ENCODE results near the gene UPF3A.
"Not testable (repeated sequence)": the region's sequence is repeated elsewhere in the genome, so short reads cannot be mapped to it uniquely, and the experiment has no call there.

The UPF3A gene

DNA sequence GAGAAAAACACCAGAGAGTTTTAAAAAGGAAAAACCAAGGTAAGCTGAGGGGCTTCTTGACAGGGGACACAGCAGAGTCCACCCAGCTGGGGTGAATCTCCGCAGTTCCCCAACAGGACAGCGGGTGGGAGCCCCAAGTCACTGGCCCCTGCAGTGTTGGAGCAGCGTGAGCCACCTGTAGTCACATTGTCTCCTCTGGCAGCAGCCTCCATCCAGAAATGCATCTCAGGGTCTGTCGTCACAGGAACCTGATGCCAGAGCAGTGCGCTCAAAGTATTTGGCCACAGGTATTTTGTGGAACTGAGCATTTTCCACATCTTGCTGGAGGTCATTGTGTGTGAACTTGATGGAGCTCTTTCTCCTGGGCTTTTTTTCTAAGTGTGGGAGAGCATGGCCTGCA is 57.6 kb downstream of the UPF3A start:
- DNase-seq (ENCODE audit: low read depth): no peak

DNA sequence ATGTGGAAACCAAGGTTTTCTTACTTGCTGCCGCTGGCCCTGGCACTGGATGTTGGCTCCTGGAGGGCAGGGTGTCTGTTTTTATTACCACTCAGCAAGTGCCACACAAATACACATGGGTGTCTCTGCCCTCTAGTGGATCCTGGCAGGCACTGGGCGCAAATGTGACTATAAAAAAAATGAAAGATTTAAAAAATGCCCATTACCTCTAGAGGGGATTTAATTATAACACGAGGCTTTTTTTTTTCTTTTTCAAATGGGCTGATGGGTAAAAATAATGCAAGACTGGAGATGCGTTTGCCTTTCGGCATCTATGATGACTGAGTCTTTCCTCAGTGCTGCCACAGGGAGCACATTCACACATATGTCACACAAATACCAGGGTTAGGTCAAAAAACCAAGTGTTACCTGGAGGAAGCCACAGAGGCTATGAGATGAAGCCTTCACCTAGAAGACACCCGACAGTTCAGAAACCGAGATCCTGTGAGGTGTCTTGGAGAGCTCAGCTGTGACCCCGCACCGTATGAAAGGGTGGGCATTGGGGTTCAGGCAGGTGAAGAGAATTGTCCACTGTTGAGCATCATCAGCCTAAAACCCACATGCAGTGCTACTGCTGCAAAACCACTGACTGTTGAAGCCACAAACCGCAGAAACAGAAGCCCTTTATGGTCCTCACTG is 58.6 kb downstream of the UPF3A start:
- DNase-seq (ENCODE audit: low read depth): peak; percentile 19

DNA sequence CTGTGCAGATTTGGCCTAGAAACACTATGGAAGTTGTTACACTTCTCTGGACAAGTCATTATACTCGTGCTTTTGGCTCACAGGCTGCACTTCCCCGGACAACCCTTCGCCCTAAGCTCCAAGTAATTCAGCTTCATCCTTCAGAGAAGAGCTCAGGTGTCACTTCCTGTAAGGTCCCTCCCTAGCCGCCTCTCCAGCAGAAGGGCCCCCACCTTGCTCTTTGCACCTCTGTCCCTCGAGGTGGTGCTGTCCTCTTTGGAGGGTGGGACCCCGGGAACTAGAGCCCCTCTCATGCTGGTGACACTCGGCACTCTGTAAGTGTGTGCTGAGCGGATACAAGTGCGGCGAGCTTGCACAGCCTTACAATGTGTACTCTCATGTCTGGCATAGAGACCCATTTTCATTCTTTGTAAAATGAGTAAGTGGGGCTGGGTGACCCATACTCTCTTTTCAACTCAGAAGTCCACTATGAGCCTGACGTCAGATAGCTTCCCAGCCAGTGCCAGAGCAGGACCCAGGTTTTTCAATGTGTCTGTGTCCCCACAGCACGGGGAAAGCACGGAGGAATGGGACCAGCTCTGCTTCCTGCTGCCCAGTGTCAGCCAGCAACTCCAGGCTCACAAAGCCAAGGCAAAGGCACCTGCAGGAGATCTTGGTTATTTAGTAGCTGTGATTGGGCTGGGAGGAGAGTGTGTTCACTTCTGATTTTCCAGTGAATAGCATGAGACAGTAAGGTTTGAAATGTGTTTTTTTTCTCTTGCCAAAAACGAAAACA is 59.8 kb downstream of the UPF3A start:
- DNase-seq (ENCODE audit: low read depth): no peak

DNA sequence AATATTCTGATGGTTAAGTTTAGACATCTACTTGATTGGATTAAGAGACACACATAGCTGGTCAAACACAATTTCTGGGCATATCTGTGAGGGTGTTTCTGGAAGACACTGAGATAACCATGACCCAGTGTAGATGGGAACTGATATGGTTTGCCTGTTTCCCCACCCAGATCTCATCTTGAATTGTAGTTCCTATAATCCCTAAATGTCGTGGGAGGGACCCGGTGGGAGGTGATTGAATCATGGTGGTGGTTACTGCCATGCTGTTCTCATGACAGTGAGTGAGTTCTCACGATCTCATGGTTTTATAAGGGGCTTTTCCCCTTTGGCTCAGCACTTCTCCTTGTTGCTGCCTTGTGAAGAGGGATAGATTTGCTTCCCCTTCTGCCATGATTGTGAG is 65.9 kb downstream of the UPF3A start:
- not testable (repeated sequence) for DNase-seq (ENCODE audit: low read depth)

DNA sequence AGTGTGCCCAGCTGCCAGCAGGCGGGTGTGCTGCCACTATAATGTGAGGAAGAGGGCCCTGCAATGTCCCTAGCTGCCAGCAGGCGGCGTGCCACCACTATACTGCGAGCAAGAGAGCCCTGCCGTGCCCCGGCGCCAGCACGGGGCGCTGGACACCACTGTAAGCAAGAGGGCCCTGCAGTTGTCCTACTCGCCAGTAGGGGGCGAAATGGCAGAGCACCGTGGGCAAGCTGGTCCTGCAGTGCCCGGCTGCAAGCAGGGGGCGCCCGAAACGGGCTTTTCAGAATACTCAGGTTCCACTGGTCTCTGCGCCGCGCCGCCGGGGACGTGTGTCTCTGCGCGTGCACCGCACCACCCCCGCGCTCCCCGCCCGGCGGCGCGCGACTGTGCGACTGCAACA is 71.4 kb downstream of the UPF3A start:
- DNase-seq (ENCODE audit: low read depth): not testable (repeated sequence)

DNA sequence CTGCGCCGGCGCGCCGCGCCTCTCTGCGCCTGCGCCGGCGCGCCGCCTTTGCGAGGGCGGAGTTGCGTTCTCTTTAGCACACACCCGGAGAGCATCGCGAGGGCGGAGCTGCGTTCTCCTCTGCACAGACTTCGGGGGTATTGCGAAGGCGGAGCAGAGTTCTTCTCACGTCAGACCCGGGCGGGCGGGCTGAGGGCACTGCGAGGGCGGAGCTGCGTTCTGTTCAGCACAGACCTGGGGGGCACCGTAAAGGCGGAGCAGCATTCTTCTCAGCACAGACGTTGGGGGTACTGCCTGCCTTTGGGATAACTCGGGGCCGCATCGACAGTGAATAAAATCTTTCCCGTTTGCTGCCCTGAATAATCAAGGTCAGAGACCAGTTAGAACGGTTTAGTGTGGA is 72.0 kb downstream of the UPF3A start:
- DNase-seq (ENCODE audit: low read depth): not testable (repeated sequence)

Data from stimulated activated CD8-positive, alpha-beta memory T cell treated with anti-CD3 and anti-CD28 coated beads, Interleukin-4, amount 100 ng/mL, for 24 hours (primary cell).